HepG2 (cell line): Measurements from ENCODE around the gene LRIG1. TPM values are rescaled to one million over a fixed set of nuclear protein-coding genes. Genes with fewer than 3 reads are reported as not detected.

Source experiments
- ATAC-seq: fragments of 200-7000 bp; cut with Tn5 transposase; 3 replicates; pipeline ENCODE4 v1.9.1; 2020; ENCODE audit warnings: mild to moderate bottlenecking, moderate library complexity
- BruUV-seq: library from RNA; stranded (reverse); fragments of 400-500 nt; replicated peaks from 2 replicates; lab custom pipeline; 2021; lab: Mats Ljungman, UMichigan
- CTCF ChIA-PET: fragments of 300-600 bp; formaldehyde crosslinking; extraction: SDS; loops from one replicate; lab custom pipeline; 2021; ENCODE audit warnings: low total read pairs, inconsistent platforms, low intra/inter-chr PET ratio; lab: Yijun Ruan, JAX
- POLR2A ChIA-PET: fragments of 350-600 bp; sonication (Branson Sonifier 250); formaldehyde crosslinking; loops from one replicate; lab custom pipeline; 2020; ENCODE audit warnings: antibody characterized with exemption, inconsistent platforms; lab: Yijun Ruan, JAX
- DNase-seq: peaks from one replicate; pipeline ENCODE4 v3.0.0-alpha.2; 2015; ENCODE audit warnings: low spot score
- FAIRE-seq: peaks from 3 replicates; lab custom pipeline; 2011; peaks lifted over from hg19 to GRCh38; lab: Jason Lieb, UNC
- H2AFZ ChIP-seq: one replicate; pipeline ENCODE4 v1.6.1; 2011; ENCODE audit warnings: low read length, inconsistent platforms
- H3K27ac ChIP-seq: fragments of 300-600 bp; 3 replicates; pipeline ENCODE4 v1.8.0; 2011; ENCODE audit warnings: mixed run types, mild to moderate bottlenecking, mixed read lengths, low read length, inconsistent platforms; ENCODE audit not compliant: insufficient read depth; ENCODE audit errors: extremely low read length
- H3K27me3 ChIP-seq, 2 experiments: fragments of 200-600 bp in 1 of 2; 2 replicates in 1 of 2; 3 replicates in 1 of 2; pipeline versions ENCODE4 v1.6.0 to v1.8.0; 2011; ENCODE audit warnings: low read length in 2 of 2, mild to moderate bottlenecking in 2 of 2, moderate library complexity in 2 of 2, inconsistent platforms in 1 of 2; ENCODE audit not compliant: insufficient read depth in 2 of 2, control insufficient read depth in 1 of 2
- H3K36me3 ChIP-seq, 2 experiments: fragments of 200-600 bp in 1 of 2; replicated peaks in 1 of 2; 2 replicates in 1 of 2; 3 replicates in 1 of 2; pipeline versions ENCODE4 v1.5.1 to v1.8.0; 2011; ENCODE audit warnings: low read length in 2 of 2, inconsistent platforms in 1 of 2; ENCODE audit not compliant: insufficient read depth in 2 of 2, control insufficient read depth in 1 of 2
- H3K4me1 ChIP-seq: 2 replicates; pipeline ENCODE4 v1.5.1; 2012; ENCODE audit warnings: low read length, inconsistent platforms; ENCODE audit not compliant: insufficient read depth
- H3K4me2 ChIP-seq: 2 replicates; pipeline ENCODE4 v1.6.0; 2011; ENCODE audit warnings: low read depth, low read length, inconsistent platforms
- H3K4me3 ChIP-seq, 3 experiments: fragments of 200-600 bp in 1 of 3; sonication (generic), shearing (Covaris generic) in 1 of 3; replicated peaks in 1 of 3; 2 replicates each; pipeline ENCODE4 v1.5.1; 2011 to 2016; ENCODE audit warnings: low read length in 3 of 3, inconsistent platforms in 2 of 3, low read depth in 2 of 3, mild to moderate bottlenecking in 2 of 3, control low read depth in 1 of 3, mixed read lengths in 1 of 3; ENCODE audit not compliant: insufficient read depth in 1 of 3
- H3K79me2 ChIP-seq: one replicate; pipeline ENCODE4 v1.6.1; 2011; ENCODE audit warnings: low read length, inconsistent platforms; ENCODE audit not compliant: insufficient read depth
- H3K9ac ChIP-seq: 2 replicates; pipeline ENCODE4 v1.6.0; 2011; ENCODE audit warnings: mild to moderate bottlenecking, low read depth, low read length, inconsistent platforms; ENCODE audit not compliant: insufficient read depth
- H3K9me3 ChIP-seq: 2 replicates; pipeline ENCODE4 v1.5.1; 2012; ENCODE audit warnings: mild to moderate bottlenecking, low read length
- H4K20me1 ChIP-seq: 2 replicates; pipeline ENCODE4 v1.6.0; 2011; ENCODE audit warnings: inconsistent platforms, mild to moderate bottlenecking, low read length, moderate library complexity; ENCODE audit not compliant: insufficient read depth
- ARNTL ChIP-seq: sonication (generic); formaldehyde crosslinking; IDR thresholded peaks from 2 replicates; pipeline ENCODE4 v1.4.0; 2020; ENCODE audit warnings: mild to moderate bottlenecking, missing genetic modification reagents
- ATRX ChIP-seq: sonication (generic); formaldehyde crosslinking; IDR thresholded peaks from 2 replicates; pipeline ENCODE4 v1.4.0; 2020; ENCODE audit warnings: missing genetic modification reagents, borderline replicate concordance
- CENPT ChIP-seq: sonication (generic); formaldehyde crosslinking; IDR thresholded peaks from 2 replicates; pipeline ENCODE4 v1.8.0; 2022; ENCODE audit warnings: low read depth, mild to moderate bottlenecking, moderate library complexity, missing genetic modification reagents
- KDM1A ChIP-seq: IDR thresholded peaks from 2 replicates; pipeline ENCODE4 v1.6.1; 2016; ENCODE audit warnings: missing compliant biosample characterization
- RAD51 ChIP-seq: fragments of 450-650 bp; IDR thresholded peaks from 2 replicates; pipeline ENCODE4 v1.6.1; 2016; ENCODE audit warnings: borderline replicate concordance
- SMAD9 ChIP-seq: sonication (generic); formaldehyde crosslinking; IDR thresholded peaks from 2 replicates; pipeline ENCODE4 v1.5.1; 2020; ENCODE audit warnings: mild to moderate bottlenecking, missing genetic modification reagents
- TEAD3 ChIP-seq: optimal IDR thresholded peaks from 2 replicates; pipeline ENCODE3; 2016; ENCODE audit warnings: borderline replicate concordance
- THYN1 ChIP-seq: sonication (generic); formaldehyde crosslinking; IDR thresholded peaks from 2 replicates; pipeline ENCODE4 v1.8.1; 2023; ENCODE audit warnings: low read depth, mild to moderate bottlenecking, moderate library complexity, missing genetic modification reagents, borderline replicate concordance
- YEATS2 ChIP-seq: sonication (generic); formaldehyde crosslinking; IDR thresholded peaks from 2 replicates; pipeline ENCODE4 v1.4.0; 2020; ENCODE audit warnings: missing genetic modification reagents, borderline replicate concordance
- ZBTB20 ChIP-seq: sonication (generic); formaldehyde crosslinking; IDR thresholded peaks from 2 replicates; pipeline ENCODE4 v1.8.1; 2023; ENCODE audit warnings: missing genetic modification reagents, low read depth, mild to moderate bottlenecking, borderline replicate concordance
- ZBTB38 ChIP-seq: sonication (generic); formaldehyde crosslinking; IDR thresholded peaks from 2 replicates; pipeline ENCODE4 v1.5.1; 2020; ENCODE audit warnings: mild to moderate bottlenecking, missing genetic modification reagents
- ZSCAN9 ChIP-seq: IDR thresholded peaks from 2 replicates; pipeline ENCODE4 v1.6.1; 2016; ENCODE audit warnings: borderline replicate concordance
- ZZZ3 ChIP-seq: sonication (generic); formaldehyde crosslinking; IDR thresholded peaks from 2 replicates; pipeline ENCODE4 v1.4.0; 2020; ENCODE audit warnings: missing genetic modification reagents, mild to moderate bottlenecking, borderline replicate concordance
- WGBS: methylation state at CpG from one replicate; pipeline ENCODE4 v1.1.6; 2017; ENCODE audit warnings: low lambda C conversion rate; 5-methylcytosine and 5-hydroxymethylcytosine counted together
- in situ Hi-C: cut with HindIII; loops from 2 replicates; pipeline ENCODE4 v1.10.0; 2017; ENCODE audit warnings: low pct_unique_long_range_greater_than_20kb; ENCODE audit not compliant: extremely low pct_ligation_motif_present
- intact Hi-C: fragments of 100-400 bp; cut with micrococcal nuclease; formaldehyde crosslinking; loops from one replicate; pipeline ENCODE4 v1.10.0; 2022; ENCODE audit not compliant: unreplicated experiment
- polyA plus RNA-seq, 8 experiments: library from polyadenylated mRNA; depleted of rRNA in 3 of 8; stranded (reverse) in 7 of 8; unstranded in 1 of 8; fragments of >200 nt; fragmentation: Illumina TruSeq in 4 of 8; extraction: Trizol in 4 of 8; gene quantifications; 2 replicates each; pipeline versions ENCODE4 v1.2.1 to v1.2.3, GENCODE V29; 2011 to 2016; ENCODE audit warnings: low read depth in 4 of 8, missing spikeins in 1 of 8, mixed read lengths in 1 of 8; ENCODE audit not compliant: insufficient read depth in 1 of 8
- total RNA-seq, 5 experiments: library from RNA; depleted of rRNA; stranded (reverse); fragments of >200 nt; fragmentation: Illumina TruSeq; extraction: Trizol; gene quantifications; 2 replicates each; pipeline ENCODE4 v1.2.3, GENCODE V29; 2016; ENCODE audit warnings: low read depth in 1 of 5
- TF ChIP-seq, protein P1 (sequence below): sonication (generic); formaldehyde crosslinking; IDR thresholded peaks from 2 replicates; pipeline ENCODE4 v1.5.0; 2020; ENCODE audit warnings: mild to moderate bottlenecking, missing genetic modification reagents, borderline replicate concordance

The LRIG1 gene
- total and polyA plus RNA-seq, 2 of the 13 experiments (the other 11 are each of a cell fraction or from before 2014, with no cell fraction given), result 17.8 to 24.8 TPM

DNA sequence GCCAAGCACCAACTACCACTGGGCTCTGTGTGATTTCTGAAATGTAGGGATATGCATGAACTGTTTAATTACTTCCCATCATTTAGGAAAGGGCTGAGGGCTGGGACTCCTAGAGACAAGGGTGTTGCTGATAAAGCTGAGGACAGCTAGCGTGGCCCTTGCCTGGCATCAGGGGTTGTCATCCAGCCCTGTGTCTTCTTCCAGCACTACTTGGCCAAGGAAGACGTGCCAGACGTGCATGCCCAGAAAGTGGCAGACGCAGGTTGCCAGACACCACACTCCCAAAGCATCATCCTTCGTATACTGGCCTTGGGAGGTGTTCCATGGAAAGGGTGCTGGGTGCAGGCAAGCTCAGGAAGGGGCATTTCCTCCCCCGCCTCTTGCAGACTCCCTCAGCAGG is 64.8 kb downstream of the LRIG1 start:
- in situ Hi-C loops, result no loop called here
- H2AFZ ChIP-seq, result no peak overlapping the region
- H3K4me1 ChIP-seq, result peaks cover 10% of the 10 kb centered on the region; the same call in 1 of the 2 replicates
- H3K4me2 ChIP-seq, result no peak overlapping the region
- peaks cover 13% of the 10 kb centered on the region for H3K79me2 ChIP-seq
- DNase-seq (no peak), ATAC-seq (no peak), FAIRE-seq (no peak)
- H4K20me1 ChIP-seq, result no peaks in the 10 kb centered on the region
- no TSS peak for BruUV-seq
- 97% methylated on average over 6 of the region's 6 CpGs for WGBS
- H3K9ac ChIP-seq, result no peak overlapping the region
- ChIA-PET POLR2A (no interaction called here), CTCF (no interaction called here)
- H3K27ac ChIP-seq, result no peak overlapping the region
- H3K4me3 ChIP-seq, result no peak overlapping the region
- H3K27me3 ChIP-seq, result no peaks in the 10 kb centered on the region
- intact Hi-C loops, result no loop called here
- H3K9me3 ChIP-seq, result no peaks in the 10 kb centered on the region
- TF ChIP-seq THYN1 (CRISPR knock-in tag) (no peak), KDM1A (no peak), RAD51 (no peak), TEAD3 (CRISPR knock-in tag) (no peak), ARNTL (CRISPR knock-in tag) (no peak), ATRX (no peak), ZBTB38 (CRISPR knock-in tag) (no peak), ZBTB20 (CRISPR knock-in tag) (no peak), YEATS2 (CRISPR knock-in tag) (no peak), SMAD9 (CRISPR knock-in tag) (no peak), ZSCAN9 (CRISPR knock-in tag) (no peak), ZZZ3 (CRISPR knock-in tag) (no peak), CENPT (CRISPR knock-in tag) (no peak)
- TF ChIP-seq, protein P1, sequence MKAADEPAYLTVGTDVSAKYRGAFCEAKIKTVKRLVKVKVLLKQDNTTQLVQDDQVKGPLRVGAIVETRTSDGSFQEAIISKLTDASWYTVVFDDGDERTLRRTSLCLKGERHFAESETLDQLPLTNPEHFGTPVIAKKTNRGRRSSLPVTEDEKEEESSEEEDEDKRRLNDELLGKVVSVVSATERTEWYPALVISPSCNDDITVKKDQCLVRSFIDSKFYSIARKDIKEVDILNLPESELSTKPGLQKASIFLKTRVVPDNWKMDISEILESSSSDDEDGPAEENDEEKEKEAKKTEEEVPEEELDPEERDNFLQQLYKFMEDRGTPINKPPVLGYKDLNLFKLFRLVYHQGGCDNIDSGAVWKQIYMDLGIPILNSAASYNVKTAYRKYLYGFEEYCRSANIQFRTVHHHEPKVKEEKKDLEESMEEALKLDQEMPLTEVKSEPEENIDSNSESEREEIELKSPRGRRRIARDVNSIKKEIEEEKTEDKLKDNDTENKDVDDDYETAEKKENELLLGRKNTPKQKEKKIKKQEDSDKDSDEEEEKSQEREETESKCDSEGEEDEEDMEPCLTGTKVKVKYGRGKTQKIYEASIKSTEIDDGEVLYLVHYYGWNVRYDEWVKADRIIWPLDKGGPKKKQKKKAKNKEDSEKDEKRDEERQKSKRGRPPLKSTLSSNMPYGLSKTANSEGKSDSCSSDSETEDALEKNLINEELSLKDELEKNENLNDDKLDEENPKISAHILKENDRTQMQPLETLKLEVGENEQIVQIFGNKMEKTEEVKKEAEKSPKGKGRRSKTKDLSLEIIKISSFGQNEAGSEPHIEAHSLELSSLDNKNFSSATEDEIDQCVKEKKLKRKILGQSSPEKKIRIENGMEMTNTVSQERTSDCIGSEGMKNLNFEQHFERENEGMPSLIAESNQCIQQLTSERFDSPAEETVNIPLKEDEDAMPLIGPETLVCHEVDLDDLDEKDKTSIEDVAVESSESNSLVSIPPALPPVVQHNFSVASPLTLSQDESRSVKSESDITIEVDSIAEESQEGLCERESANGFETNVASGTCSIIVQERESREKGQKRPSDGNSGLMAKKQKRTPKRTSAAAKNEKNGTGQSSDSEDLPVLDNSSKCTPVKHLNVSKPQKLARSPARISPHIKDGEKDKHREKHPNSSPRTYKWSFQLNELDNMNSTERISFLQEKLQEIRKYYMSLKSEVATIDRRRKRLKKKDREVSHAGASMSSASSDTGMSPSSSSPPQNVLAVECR (CRISPR knock-in tag), result no peak
- H3K36me3 ChIP-seq, result peaks cover 6 to 7% of the 10 kb centered on the region in 2 experiments; a peak in 2 of 5 replicates
